GM19240 (cell line): ENCODE measurements around the gene FAS.
A peak's percentile ranks its signal among the peaks of the same experiment; 100 is the strongest.
"Not testable (repeated sequence)": the region's sequence is repeated elsewhere in the genome, so short reads cannot be mapped to it uniquely, and the experiment has no call there.

ENCODE experiments used
- DNase-seq: peaks from one replicate; pipeline ENCODE4 v3.0.0; 2011; ENCODE audit warnings: low spot score; ENCODE audit not compliant: insufficient read length

FAS gene

DNA sequence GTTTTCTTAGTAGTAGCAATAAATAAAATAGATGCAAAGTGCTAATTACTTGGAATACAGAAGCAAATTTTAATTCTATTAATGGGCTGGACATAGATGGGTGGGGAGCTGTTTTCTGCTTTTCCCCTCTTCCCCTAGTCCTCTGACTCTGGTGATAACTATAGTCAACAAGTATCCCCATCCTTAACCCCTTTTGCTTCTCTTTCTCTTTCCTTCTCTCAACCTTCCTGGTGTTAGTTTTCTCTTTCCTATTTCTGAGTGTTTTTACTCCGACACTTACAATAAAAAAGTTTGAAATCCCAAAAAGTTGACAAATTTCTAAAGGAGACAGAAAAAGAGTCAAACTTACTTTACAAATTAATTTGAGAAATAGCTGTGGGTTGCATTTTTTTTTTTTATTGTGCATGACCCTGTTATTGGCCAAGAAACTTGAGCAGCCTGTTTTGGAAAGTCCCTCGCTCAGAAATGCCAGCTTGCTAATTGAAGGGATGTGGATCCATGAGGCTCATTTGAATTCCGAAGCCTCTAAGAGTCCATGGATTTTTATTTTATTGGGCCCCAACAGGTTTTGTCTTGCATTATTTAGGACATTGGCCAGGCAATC lies 2.4 kb downstream of the FAS start:
- DNase-seq: no peak

DNA sequence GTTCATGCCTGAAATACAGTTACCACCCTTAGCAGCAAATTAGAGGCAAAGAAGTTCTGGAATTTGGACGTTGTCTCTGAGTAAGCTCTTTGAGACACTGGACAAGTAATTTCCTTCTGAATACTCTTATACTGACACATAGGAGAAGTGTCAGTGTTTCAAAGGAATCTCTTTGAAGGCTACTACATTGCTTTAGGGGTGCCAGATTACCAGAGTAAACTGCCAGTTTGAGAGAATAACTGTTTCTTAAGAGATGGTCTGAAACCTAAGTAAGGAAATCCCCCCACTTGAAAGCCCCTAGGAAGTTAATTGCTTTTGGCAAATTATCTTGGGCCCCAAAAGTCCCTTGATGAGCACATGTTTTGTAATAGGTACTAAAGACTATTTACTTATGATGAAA lies 3.4 kb downstream of the FAS start:
- no peak for DNase-seq

DNA sequence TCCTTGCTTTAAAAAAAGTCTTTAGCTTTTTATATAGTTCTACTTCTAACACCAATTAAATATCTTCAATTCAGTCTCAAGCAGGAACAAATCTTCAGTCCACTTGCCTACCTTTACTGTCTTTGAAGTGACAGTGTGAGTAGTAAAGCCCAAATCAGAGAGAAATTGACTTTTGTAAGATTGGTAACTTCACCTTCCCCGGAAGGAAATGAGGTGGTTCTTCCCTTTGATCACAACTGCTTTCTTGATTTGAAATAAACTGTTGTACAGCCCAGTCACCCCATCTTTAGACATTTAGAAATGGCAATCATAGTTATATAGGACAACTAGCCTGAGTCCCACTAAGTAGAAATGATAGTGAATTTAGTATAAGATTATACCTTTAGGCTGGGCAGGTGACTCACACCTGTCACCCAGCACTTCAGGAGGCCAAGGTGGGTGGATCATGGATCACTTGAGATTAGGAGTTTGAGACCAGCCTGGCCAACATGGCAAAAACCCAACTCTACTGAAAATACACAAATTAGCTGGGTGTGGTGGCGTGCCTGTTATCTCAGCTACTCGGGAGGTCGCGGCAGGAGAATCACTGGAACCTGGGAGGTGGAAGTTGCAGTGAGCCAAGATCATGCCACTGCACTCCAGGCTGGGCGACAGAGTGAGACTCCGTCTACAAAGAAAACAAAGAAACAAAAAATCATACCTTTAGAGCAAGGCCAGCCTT lies 4.7 kb downstream of the FAS start:
- DNase-seq: no peak

DNA sequence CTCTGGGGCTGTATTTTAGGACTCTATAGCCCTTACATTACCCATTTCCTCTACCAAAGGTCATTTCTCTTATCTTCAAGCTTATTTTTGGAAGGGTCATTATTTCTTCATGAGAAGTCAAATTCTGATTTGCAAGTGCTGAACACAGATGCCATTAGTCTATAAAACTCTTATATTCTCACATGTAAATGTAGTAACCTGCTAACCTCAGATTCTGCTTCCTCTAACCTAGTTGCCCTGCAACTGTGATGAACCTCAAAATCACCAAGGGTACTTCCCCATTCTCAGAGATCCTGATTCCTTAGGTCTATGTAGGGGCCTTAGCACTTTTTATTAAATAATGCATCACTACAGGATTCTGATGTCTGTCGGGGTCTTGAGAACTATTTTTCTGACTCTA lies 6.3 kb downstream of the FAS start:
- DNase-seq: no peak

DNA sequence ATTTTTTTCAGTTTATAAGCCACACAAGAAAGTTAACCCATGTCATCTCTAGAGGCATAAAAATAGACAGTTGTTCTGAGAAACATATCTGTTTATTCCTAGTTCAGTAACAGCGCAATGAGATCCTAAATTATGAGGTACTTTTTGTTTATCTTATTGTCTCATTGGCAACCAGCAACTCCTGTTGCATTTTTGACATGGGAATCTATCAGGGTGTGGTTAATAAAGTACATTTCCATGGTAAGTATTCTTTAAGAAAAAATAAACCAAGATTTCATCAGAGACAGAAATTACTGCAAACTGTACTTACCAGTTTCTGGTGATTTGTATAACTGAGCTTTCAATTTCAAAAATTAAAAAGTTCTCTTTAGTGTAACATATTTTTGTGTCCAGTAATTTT lies 9.0 kb downstream of the FAS start:
- no peak for DNase-seq

DNA sequence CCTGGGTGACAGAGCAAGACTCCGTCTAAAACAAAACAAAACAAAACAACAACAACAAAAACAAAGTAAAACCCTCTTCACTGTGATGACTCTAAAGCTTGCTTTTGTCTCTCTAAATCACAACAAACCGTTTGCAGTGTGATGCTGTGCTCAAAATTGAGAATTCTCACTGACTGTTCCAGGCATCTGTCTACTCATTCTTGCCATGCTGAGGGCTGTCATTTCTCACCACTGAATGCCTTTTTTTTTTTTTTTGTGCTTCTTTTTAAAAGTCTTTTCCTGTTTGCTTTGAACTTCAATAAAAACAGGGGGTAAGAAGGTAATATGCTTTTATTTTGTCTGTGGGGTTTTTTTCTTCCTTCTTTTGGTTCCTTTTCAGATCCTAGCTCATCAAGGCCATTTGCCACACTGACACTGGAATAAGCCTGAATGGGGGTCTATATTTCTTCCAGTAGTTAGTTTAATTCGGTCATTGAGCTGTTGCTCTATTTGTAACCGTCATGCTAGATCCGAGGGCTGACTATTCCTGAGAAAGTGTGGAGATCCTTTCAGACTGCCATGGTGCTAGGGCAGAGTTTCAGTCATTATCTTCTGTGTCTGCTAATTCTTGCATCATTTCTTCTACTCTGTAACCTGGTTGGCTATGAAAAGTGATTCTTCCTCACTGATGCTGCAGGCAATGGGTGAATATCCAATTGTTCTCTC lies 10.6 kb downstream of the FAS start:
- DNase-seq: no peak

DNA sequence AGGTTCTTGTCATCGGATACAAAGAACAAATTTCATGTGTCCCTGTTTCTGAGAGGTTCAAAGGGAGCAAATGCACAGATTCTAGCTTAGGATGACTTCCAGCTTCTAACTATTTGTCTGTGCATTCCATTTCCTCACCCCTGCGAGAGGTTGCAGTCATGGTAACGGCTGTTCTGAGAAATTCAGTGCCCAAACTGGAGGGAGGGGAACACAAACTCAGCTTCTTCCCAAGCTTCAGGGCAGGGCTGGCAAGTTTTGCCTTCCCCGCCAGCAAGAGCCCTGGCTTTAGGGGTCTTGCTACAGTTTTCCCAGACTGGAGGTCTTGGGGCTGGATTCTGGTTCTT lies 11.1 kb downstream of the FAS start:
- DNase-seq: no peak

DNA sequence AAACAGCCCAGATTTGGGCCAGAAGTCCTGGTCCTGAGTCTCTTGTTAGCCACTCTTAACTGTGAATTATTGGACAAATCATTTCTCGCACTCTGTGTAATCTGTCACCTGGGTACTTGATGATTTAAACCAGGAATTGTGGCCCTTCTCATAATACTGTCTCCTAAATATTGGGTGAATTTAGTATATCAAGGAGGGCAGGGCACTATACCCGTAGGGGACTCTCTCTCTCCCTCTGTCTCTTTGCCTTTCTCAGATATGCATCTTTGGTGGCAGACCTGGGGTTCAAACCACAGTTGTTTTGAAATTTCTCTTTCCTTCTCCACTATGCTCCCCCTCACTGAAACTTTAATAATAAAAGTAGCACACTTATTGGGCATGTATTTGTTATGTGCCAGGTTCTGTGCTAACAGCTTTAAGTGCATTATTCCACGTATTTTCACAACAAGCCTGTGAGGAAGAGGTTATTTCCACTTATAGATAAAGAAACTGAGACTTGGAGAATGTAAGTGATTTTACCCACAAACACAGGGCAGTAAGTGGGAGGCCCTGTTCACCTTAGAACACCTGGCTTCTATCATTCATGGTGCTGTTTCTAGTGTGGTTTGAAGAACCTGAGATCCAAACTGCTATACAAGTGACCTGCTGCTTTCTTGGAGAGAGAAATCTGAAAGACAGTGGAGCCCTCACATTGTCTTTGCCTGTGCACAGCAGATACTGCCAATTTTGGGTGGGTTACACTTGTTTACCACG lies 11.8 kb downstream of the FAS start:
- DNase-seq: no peak

DNA sequence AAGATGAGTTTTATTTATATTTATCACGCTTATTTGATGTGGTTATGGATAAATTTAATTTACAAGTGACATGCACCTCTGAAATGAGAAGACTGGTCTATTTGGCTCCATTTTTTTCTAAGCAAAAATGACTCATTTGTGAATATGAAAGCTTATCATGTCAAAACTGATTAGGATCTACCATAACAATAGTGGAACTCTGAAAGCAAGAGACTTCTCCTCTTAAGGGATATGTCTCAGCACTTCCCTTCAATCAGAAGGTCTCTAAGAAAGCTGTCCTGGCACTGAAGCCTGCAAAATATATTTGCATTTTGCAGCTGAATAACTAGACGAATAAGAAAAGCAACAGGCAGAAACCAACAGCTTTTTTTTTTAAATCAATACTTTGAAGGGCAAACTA lies 12.7 kb downstream of the FAS start:
- DNase-seq: no peak

DNA sequence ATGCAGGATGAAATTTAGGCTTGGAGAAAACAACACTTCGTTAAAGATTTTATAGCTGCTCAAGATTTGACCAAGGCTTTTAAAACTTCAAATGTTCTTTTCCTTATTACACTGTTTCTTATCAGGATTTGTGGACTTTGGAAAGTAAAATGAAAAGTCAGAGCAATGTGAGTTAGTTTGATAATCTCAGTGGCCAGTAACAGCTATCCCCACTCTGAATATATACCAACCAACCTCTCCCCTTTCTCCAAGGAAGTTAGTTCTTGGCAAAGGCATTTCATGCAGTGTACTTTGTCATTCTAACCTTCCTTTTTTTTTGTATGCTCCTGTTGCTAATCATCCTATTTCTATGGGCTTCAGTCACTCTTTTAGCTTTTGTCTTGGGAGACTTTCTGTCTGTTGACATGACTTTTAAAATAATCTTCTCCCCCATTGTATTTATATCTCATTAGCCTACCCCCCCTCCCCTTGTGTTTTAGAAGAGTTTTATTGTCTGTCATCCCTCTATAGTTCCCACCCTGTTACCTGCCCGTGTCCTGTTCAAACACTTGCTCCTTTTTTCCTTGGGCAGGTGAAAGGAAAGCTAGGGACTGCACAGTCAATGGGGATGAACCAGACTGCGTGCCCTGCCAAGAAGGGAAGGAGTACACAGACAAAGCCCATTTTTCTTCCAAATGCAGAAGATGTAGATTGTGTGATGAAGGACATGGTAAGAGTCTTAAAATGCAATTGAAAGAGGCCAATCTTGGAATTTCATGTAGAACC lies 16.7 kb downstream of the FAS start:
- DNase-seq: no peak

DNA sequence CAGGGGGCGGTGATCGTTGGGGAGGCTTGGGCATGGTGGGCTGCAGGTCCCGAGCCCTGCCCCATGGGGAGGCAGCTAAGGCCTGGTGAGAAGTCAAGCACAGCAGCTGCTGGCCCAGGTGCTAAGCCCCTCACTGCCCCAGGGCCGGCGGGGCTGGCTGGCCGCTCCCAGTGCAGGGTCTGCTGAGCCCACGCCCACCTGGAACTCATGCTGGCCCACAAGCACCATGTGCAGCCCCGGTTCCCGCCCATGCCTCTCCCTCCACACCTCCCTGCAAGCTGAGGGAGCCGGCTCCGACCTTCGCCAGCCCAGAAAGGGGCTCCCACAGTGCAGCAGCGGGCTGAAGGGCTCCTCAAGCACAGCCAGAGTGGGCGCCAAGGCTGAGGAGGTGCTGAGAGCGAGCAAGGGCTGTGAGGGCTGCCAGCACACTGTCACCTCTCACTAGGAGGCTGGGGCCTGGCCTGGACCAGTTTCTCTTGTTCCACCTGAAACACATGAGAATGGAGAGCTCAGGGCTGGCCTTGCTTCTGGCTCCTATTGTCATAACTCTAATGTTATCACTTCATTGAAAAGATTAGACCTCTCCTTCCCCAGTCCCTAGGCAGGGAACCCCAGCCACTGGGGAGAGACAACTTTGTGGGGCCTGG lies 28.2 kb downstream of the FAS start:
- DNase-seq: not testable (repeated sequence)

DNA sequence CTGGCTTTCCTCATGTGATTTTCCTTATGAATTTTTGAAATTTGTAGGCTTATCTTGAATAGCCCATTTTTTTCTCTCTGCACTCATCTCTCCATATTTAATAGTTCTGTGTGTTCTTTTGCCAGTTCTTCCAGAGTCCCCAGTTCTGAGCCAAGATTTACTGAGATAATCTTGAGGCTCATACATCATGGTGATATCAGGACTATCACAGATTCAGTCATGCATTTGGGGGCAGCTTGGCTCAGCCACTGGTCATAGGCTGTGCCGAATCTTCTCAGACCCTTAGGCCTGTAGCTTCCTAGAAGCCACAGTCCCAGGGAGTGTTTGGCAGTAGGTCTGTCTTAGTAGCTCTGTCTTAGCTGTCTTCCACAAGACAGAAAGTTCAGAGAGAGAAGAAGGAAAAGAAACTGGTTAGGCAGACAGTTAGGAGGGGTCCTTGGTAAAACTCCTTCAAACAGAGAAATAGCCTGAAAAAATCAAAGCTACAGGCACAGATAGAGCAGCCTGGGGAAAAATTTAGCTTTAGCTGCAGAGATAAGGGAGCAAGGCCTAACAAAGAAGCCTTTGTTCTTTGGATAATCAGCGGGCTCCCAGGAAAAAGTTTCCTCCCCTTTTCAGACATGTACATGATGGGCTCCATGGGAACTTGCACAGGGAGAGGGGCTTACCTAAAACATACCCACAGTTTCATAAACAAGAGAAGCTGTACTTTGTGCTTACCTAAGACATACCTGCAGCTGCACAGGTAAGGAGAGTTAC lies 29.1 kb downstream of the FAS start:
- no peak for DNase-seq

DNA sequence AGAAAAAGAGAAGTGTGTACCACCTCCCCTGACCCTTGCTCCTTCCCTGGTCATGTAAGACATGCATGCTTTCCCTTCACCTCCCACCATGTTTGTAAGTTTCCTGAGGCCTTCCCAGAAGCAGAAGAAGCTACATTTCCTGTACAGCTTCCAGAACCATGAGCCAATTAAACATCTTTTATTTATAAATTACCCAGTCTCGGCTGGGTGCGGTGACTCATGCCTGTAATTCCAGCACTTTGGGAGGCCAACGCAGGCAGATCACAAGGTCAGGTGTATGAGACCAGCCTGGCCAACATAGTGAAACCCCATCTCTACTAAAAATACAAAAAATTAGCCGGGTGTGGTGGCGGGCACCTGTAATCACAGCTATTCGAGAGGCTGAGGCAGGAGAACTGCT lies 30.9 kb downstream of the FAS start:
- not testable (repeated sequence) for DNase-seq

DNA sequence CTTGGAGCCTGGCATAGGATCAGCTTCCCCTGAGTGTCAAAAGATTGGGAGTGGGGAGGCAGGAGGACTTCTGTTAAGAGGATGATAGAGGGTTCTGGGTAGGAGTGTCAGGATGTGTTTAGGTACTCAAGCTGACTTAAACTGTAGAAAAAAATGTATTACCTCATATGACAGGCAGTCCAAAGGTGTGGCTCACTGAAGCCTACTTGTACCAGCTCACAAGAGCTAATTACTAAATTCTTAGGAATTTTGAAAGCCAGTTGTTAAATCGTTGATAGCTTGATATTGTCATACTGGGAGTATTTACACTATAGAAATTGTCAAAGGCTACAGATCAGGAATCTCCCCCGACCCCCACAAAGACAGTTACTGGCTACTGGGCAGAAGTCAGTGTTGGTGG lies 32.1 kb downstream of the FAS start:
- DNase-seq: no peak

DNA sequence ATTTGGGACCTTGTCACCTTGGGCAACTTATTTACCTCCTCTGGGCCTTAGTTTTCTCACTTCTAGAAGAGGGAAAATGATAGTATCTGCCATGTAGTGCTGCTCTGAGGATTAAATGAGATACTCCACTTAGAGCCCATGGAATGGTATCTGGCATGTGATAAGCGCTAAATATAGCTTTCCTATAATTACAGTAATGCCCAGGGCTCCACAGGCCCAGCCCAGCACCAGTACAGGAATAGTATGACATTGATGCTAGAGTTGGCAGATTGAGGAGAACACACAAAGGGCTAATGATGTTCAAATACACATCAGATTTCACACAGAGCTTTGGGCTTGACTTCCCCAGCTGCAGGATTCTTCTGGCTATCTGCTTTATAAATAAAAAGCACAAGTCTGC lies 34.9 kb downstream of the FAS start:
- no peak for DNase-seq

DNA sequence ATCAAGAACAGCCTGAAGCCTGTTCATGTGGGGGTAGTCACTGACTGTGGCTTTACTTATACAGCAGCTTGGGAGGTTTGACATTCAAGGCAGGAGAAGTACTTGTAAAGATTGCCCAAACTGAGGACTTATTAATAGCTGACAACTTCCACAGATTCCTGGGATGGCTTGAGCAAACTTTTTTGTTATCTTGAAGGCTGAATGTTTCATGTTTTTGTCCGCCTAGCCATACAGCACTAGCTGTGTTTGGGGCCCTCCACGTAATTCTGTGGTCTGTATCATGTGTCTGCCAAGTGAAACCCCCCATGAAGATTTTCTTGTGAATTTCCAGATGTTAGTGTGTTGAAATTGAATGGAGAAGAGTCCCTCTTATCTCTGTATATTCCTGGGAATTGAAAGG lies 38.6 kb downstream of the FAS start:
- no peak for DNase-seq

DNA sequence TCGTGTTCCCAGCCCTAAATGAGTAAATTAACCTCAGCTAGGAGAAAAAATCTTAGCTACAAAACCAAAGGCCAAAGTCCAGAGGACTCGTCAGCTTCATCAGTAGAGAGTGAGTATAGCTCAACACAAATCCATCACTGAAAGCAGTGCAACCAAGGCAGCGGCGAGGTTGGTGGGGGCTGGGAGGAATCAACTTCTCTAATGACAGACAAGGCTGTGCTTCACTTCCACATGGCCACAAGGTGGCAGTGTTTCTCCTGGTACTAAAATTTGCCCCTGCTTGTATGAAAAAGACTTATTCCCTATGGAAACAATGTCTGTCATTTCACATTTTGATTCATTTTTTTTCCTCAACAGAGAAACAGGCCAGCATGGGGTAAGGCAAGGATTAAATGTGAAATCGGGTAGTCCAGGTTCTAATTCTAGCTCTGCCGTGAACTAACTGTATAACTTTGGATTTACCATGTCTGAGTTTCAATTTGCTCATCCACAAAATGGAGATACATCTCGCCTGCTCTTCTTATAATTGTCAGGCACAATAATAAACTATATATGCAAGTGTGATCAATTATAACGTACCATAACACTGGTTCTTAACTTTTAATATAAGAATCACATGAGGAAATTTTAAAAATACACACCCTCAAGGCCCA lies 39.3 kb downstream of the FAS start:
- DNase-seq: peak; percentile 16

DNA sequence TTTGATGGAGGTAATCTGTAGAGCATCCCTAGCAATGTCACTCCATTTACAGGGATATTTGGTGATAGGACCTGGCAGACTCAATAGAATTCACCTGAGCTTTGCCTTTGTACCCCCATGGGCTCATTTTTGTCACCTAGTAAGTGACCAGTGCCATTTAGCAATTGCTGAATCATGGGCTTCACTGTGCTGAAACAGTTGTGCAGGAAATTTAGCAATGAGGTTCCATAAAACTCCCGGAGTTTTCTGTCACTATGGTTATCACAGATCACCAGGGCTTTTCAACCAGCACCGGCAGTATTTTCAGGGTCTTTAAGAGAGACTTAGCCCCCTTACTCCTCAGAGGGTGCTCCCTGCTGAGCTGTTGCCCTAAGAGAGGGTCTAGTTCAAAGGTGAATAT lies 40.2 kb downstream of the FAS start:
- no peak for DNase-seq

DNA sequence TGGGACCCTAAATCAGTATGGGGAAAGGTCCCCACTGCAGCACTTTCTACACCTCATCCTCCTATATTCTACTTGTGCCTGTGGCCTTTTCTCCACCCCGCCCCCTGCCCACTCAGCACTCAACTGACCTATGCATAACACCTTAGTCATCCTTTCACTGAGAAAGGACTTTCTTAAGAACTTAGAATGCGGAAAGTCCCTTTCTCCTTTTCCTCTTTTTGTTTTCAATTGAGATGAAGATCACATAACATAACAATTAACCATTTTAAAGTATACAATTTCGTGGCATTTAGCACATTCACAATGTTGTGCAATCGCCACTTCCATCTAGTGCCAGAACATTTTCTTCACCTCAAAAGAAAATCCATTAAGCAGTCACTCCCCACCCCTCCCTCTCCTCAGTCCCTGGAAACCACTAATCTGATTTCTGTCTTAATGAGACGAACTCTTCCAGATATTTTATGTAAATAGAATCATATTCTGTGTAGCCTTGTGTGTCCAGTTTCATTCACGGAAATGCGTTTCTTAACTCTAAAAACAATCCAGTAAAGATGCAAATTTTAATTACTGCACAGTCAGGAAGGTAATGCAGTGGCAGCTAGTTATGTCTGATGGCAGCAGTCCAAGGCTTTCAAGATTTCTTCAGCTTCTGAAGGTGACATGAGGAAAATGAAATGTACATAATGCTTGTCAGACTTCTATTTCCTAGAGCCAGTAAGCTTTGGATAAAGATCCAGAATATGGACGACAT lies 41.7 kb downstream of the FAS start:
- no peak for DNase-seq
